ENCODE results near the gene BBOX1. TPM values are rescaled to one million over a fixed set of nuclear protein-coding genes. Genes with fewer than 3 reads are reported as not detected.

The BBOX1 gene
- total RNA-seq, 1 donor from 2014 or later: not detected

DNA sequence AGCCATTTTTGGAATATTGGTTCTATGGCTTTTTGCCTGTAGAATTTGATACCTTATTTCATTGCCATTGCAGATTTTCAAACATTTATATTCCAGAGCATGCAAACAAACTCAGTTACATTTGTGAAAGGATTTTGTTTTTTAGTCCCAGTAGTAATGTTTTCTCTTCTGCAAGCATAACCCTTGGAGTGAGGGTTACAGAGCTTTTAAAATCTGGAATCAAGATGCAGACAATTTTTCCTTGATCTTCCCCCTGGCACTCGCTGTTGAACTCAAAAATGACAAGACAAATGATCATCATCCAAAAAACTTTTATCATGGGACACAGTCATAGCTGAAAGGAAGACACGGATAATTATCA, 20.8 kb downstream of the BBOX1 start:
- Mint-ChIP-seq H3K36me3 (ENCODE audit: unreplicated experiment) (no peaks in the 10 kb centered on the region), H3K27ac (ENCODE audit: unreplicated experiment) (no peak overlapping the region), H3K27me3 (ENCODE audit: unreplicated experiment) (no peaks in the 10 kb centered on the region), H3K9me3 (ENCODE audit: unreplicated experiment) (no peaks in the 10 kb centered on the region), H3K4me1 (ENCODE audit: low read depth, unreplicated experiment) (no peaks in the 10 kb centered on the region), H3K4me3 (ENCODE audit: unreplicated experiment) (no peak overlapping the region)
- no peak for DNase-seq
- TF ChIP-seq, protein P1, sequence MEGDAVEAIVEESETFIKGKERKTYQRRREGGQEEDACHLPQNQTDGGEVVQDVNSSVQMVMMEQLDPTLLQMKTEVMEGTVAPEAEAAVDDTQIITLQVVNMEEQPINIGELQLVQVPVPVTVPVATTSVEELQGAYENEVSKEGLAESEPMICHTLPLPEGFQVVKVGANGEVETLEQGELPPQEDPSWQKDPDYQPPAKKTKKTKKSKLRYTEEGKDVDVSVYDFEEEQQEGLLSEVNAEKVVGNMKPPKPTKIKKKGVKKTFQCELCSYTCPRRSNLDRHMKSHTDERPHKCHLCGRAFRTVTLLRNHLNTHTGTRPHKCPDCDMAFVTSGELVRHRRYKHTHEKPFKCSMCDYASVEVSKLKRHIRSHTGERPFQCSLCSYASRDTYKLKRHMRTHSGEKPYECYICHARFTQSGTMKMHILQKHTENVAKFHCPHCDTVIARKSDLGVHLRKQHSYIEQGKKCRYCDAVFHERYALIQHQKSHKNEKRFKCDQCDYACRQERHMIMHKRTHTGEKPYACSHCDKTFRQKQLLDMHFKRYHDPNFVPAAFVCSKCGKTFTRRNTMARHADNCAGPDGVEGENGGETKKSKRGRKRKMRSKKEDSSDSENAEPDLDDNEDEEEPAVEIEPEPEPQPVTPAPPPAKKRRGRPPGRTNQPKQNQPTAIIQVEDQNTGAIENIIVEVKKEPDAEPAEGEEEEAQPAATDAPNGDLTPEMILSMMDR (IDR thresholded peaks at IDR 0.05; ENCODE audit: partially characterized antibody, unreplicated experiment): no peak

DNA sequence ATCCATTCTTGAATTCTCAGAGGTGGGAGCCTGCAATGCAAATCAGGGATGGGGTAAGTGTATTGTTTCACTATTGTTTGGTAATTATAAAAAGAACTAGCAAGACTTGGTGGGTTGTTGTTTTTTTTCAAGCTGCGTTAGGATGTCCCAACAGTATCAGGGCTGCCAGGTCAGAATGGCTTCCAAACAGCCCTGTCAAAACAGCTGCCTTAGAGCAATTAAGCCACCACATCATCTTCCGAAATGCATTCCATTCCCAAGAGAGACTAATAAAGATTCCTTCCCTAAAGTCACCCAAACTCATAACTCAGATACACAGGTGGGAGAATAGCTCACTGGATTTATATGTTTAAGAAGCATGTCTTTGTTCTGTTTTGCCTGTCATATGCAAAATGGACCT, 23.5 kb downstream of the BBOX1 start:
- no peaks in the 10 kb centered on the region for H3K9me3 Mint-ChIP-seq (ENCODE audit: unreplicated experiment)
- TF ChIP-seq, protein P1 (IDR thresholded peaks at IDR 0.05; ENCODE audit: partially characterized antibody, unreplicated experiment): no peak

DNA sequence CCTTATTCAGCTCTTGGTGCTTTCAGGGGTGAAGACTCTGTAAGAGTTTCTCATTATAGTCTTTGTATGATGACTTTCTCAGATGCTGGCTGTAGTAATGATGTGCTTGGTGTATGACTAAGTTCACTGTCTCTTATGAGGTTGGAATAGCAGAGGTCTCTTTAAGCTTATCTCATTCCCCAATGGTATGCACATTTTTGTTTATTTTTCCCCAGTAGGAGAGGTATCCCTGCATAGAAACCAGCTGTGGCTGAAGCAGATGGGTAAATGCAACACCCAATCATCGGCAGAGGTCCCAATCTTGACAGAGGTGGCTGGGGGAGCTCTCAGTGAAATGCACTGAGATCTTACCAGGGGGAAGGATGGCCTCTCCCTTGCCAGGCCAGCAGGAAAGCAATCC, 34.6 kb downstream of the BBOX1 start:
- H3K27ac Mint-ChIP-seq (ENCODE audit: unreplicated experiment): no peak overlapping the region
- peaks cover 5% of the 10 kb centered on the region for H3K9me3 Mint-ChIP-seq (ENCODE audit: unreplicated experiment)
- H3K27me3 Mint-ChIP-seq (ENCODE audit: unreplicated experiment): peaks cover under 1% of the 10 kb centered on the region
- no peak overlapping the region for H3K4me3 Mint-ChIP-seq (ENCODE audit: unreplicated experiment)
- no peak for DNase-seq
- no peaks in the 10 kb centered on the region for H3K4me1 Mint-ChIP-seq (ENCODE audit: low read depth, unreplicated experiment)
- TF ChIP-seq, protein P1 (IDR thresholded peaks at IDR 0.05; ENCODE audit: partially characterized antibody, unreplicated experiment): no peak
- H3K36me3 Mint-ChIP-seq (ENCODE audit: unreplicated experiment): peaks cover 4% of the 10 kb centered on the region

More for the DNA sequence above, 23.5 kb downstream of the BBOX1 start:
- DNase-seq: no peak
- H3K36me3 Mint-ChIP-seq (ENCODE audit: unreplicated experiment): no peaks in the 10 kb centered on the region
- H3K4me3 Mint-ChIP-seq (ENCODE audit: unreplicated experiment): no peak overlapping the region
- H3K27ac Mint-ChIP-seq (ENCODE audit: unreplicated experiment): no peak overlapping the region
- no peaks in the 10 kb centered on the region for H3K4me1 Mint-ChIP-seq (ENCODE audit: low read depth, unreplicated experiment)
- H3K27me3 Mint-ChIP-seq (ENCODE audit: unreplicated experiment): no peaks in the 10 kb centered on the region

DNA sequence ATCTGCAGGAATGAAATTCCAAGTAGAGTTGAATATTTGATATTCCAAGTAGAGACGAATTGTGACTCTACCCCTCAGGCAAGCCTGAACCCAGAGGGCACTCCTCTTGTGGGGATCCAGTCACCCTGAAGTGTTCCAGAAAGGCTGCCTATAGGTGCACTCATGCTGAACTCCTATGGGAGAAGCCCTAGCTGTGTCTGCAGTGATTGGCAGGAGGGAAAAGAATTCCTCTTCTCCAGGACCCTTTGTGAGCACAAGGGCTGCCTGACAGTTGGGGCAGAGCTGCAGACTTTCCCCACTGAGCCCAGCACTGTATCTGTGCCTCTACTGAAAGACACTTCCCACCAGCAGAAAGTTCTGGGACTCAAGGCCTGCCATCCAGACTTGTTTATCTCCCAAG, 35.0 kb downstream of the BBOX1 start:
- H3K27ac Mint-ChIP-seq (ENCODE audit: unreplicated experiment): no peak overlapping the region
- H3K36me3 Mint-ChIP-seq (ENCODE audit: unreplicated experiment): peaks cover 4% of the 10 kb centered on the region
- H3K27me3 Mint-ChIP-seq (ENCODE audit: unreplicated experiment): no peaks in the 10 kb centered on the region

DNA sequence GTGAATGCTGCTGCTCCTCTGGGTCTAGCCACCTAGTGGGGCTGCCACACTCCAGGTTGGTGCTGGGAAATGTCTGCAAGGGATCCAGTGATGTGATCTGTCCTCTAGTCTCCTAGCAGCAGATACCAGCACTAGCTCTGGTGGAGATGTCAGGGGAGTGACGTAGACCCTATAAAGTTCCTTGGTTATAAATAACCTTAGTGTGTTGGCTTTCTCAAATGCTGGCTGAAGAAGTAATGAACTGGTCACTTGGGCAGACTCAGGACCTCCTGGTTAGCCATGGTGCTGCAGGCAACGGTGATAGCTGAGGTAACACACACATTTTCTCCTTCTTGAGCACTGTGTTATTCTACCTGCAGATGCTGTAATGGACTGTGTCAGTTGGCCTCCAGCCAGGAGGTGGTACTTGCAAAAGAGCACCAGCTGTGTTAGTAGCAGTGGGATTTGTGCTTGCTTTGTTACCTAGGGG, 35.5 kb downstream of the BBOX1 start:
- TF ChIP-seq, protein P1 (IDR thresholded peaks at IDR 0.05; ENCODE audit: partially characterized antibody, unreplicated experiment): no peak
- H3K36me3 Mint-ChIP-seq (ENCODE audit: unreplicated experiment): peaks cover 4% of the 10 kb centered on the region
- H3K27ac Mint-ChIP-seq (ENCODE audit: unreplicated experiment): no peak overlapping the region
- H3K27me3 Mint-ChIP-seq (ENCODE audit: unreplicated experiment): no peaks in the 10 kb centered on the region
- no peak overlapping the region for H3K4me3 Mint-ChIP-seq (ENCODE audit: unreplicated experiment)
- DNase-seq: no peak
- H3K9me3 Mint-ChIP-seq (ENCODE audit: unreplicated experiment): peaks cover 5% of the 10 kb centered on the region
- H3K4me1 Mint-ChIP-seq (ENCODE audit: low read depth, unreplicated experiment): no peaks in the 10 kb centered on the region

More for the DNA sequence above, 35.0 kb downstream of the BBOX1 start:
- DNase-seq: no peak
- Mint-ChIP-seq H3K4me3 (ENCODE audit: unreplicated experiment) (no peak overlapping the region), H3K4me1 (ENCODE audit: low read depth, unreplicated experiment) (no peaks in the 10 kb centered on the region), H3K9me3 (ENCODE audit: unreplicated experiment) (peaks cover 5% of the 10 kb centered on the region)
- TF ChIP-seq, protein P1 (IDR thresholded peaks at IDR 0.05; ENCODE audit: partially characterized antibody, unreplicated experiment): no peak
